Globus pallidus (tissue), 1 donor: ENCODE data around the gene PKDCC.

Source experiments
- DNase-seq: peaks from one replicate; pipeline ENCODE4 v3.0.0-alpha.2; 2015; ENCODE audit warnings: low spot score

PKDCC gene

DNA sequence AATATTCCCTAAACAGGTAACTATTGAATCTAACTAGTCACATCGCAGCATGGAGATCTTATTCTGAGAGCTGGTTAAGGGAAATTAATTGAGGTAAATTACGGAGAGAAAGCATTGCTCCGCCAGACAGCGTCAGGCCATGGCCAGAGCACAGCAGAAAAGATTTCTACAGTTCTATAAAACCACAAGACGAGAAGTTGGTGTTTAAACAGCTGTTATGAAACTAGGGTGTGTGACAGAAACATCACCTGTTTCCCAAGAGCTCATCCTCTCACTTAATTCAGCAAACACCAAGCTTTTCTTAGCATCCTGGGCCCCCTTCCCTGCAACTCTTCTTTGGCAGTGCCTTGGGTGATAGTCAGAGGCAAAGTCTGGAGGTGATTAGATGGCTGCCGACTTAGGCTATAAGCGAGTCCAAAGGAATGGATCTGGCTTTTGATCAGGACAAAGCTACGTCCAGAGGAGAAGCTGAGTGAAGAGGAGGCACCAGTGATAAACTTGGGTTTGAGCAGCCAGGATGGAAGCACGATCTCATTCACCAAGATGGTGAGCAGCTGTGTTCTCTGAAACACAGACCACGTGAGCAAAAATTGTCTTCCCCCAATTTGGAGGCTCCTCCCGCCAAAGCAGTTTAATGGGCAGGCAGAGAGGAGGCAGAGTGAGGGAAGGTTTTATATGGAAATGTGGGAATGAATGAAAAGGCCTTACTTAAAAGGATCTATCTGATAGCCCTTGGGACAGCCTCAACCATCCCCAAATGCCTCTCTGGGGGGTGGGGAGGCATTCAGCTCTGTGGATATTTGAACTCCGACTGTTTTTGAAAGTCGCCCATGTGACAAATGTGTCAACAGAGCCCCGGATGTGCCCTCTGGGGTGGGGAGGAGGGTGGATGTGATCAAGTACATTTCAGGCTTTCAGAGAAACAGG, 57.8 kb downstream of the PKDCC start:
- DNase-seq: no peak

GRCh38 chr2:42106257-42106816, 58.5 kb downstream of the PKDCC start:
- no peak for DNase-seq

DNA sequence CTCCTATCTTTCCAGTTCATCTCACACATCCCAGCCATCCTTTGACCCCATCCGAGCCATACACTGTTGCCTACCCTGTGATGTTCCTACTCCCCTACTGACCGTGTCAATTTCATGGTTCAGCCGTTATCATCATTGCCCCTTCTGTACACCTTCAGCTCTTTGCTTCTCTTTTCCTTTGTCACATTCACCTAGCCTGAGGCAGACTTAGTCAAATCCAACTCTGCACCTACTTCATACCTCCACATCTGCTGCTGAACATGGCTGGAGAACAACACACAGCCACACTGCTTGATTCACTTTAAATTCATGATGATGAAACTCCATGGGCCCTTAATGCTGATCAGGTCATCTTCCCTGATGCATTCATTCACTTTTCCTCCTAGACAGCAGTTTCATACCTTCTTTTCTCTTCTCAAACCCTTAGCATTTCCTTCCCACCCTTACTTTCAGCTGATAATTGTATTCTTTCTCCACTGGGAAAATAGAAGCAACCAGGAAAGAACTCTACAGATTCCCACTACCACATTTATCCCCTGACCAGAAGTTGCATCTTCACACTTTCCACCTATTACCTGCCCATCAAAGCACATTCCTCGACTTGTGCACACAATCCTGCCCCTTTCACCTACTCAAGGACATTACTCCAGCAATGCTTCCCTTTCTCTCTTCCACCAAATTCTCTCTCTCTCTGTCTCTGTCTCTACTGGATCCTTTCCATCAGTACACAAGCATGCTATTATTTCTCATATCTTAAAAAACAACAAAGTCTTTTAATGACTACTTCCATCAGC, 59.6 kb downstream of the PKDCC start:
- no peak for DNase-seq
